Measurements from ENCODE around the gene USP13.
A peak's percentile ranks its signal among the peaks of the same experiment; 100 is the strongest.

Gene USP13

DNA sequence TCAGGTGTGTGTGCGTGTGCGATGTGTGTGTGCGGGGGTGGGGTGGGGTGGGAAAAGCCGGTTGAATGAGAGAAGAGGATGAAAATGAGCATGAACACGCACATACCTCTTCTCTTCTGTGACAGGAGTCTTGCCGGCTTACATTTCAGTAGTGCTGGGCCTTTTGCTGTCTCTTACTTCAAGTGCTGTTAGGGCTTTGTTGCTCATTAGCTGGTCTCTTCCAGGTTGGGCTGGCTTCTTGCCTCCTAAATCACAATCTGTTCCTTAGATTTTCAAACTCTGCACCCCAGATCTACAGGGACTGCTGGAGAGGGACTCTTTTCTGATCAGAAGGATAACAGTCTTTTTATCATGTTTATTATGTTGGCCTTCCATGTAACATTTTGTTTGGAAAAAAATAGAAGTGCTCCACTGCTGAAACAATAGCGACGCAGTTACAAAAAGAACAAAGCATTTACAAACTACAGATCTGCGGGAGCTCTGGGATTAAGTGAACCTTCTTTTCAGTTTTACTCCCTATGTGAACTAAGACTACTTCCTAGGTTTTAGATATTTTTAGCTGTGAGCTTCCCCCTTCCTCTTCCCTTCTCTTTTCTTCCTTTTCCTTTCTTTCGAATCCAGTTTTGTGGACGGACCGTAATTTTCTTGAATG lies 48.5 kb downstream of the USP13 start:
- no peak for DNase-seq

DNA sequence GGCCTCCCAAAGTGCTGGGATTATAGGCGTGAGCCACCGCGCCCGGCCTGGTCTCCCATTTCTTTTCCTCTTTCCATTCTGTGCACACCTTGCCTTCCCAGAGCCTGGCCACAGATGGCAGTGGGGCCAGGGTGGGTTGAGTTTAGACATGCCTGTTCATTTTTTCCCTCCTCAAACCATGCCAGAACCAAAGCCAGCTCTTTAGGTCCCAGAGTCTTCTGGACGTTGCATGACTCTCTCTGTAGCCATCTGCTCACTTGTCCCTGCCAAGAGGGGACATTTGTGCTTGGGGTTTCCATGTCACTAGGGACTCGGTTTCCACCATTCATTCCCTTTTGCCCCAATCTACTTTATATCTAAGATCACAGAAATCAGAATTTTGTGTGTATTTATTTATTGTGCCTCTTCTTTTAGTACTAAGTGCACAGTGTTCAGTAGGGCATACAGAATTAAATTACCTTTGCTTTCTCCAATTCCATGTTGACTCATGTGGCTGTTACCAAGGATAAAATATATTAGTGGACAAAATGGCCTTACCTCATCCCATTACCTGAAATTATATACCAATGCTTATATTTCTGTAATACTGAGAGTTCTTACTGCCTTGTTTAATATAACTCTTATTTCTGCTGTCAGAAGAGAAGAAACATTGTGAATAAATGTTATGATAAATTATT lies 49.6 kb downstream of the USP13 start:
- DNase-seq = no peak

DNA sequence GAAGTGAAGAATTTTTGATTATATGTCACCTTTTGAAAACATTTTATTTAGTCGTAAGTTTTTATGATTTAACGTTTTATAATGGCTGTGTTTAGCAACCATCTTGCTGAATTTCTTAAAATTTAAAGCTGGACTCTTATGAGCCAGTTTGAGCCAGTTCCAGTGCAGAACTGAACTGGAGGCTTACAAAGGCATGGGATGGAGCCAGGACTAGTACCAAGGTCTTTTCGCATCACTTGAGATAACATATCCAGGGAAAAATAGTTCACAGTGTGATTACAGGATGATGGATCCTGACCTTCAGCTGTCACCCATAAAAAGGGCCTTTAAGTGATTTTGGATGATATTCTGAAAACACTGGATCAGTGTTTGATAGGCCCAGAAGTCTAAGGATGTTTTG lies 51.0 kb downstream of the USP13 start:
- no peak for DNase-seq

DNA sequence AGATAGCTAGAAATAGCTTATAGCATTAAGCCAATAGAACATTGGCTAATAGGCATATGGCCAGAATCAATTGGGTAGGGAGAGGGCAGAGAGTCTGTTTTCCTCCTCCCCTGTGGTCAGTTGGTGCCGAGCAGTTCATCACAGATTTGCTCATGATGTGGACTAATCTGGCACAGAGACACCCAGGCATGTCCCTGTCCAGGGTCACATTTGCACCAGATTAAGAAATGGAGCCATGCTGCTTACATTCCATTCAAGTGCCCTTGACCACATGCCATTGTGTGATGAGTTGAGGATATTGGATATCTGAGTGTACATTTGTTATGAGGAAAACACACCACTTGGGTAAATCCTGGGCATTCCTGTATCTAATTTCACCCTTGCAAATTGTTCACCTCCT lies 53.4 kb downstream of the USP13 start:
- DNase-seq = no peak

DNA sequence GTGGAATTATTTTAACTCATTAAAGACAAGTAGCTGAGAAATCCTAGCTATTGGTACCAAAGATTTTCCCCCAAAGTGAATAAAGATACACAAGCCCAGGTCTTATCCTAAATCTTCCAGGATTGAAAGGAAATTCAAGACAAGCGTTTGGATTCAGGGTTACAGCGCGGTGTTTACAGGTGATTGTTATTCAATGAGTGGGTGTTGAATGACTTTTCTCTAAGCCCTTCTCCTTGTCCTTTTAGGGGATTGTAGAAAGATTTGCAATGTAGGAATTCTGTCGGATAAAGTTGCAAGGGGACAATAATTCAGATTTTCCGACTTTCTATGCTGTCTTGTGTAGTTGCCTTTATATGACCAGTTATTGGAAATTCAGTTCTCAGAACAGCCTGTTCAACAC lies 57.2 kb downstream of the USP13 start:
- no peak for DNase-seq

DNA sequence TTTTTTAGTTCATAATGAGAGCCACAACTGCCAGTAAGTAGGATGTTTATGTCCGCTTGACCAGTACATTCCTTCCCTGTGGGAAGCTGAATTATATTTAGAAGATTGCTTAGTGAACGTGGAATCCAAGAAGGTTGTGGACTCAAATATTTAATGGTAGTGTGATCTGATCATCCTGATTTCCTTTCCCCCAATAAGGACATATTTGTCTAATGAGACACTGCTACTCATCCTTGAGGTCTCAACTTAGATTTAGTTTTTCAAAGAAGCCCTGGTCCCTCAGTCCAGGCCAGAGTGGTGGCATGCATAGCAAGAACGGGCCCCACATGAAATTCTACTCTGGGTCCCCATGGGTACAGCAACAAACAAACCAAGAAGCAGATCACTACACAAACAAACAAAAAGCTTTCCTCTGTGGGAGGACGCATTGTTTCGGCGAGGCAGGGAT lies 60.8 kb downstream of the USP13 start:
- DNase-seq = no peak

DNA sequence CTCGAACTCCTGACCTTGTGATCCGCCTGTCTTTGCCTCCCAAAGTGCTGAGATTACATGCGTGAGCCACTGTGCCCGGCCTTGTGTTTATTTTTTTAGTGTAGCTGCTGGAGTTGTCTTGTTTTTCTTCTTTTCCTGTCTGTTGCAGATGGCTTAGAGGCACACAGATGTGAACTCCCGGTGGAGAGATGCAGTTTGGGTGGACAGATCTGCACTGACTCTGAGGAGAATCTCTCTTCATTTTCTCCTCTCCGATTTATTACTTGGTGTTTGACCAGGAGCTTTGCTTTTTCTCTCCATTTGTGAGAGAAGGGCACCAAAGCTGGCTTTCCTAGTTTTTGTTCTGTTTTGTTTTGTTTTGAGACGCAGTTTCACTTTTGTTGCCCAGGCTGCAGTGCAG lies 62.7 kb downstream of the USP13 start:
- DNase-seq = no peak

DNA sequence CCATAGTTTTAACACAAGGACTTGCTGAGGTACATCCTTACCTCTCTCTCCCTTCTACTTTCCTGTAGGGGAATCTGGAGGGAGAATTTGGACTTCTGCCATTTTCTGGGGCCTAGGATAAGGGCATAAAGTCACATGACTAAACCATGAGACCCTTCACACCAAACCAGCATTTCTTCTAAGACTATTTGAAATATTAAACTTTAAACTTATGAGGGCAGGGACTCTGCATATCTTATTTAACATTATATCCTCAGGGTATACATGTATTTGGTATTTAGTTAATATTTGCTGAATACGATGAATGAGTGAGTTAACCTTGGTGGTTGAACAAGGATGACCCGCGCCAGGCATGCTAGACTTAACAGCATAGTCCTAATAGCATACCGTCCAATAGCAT lies 63.4 kb downstream of the USP13 start:
- no peak for DNase-seq

DNA sequence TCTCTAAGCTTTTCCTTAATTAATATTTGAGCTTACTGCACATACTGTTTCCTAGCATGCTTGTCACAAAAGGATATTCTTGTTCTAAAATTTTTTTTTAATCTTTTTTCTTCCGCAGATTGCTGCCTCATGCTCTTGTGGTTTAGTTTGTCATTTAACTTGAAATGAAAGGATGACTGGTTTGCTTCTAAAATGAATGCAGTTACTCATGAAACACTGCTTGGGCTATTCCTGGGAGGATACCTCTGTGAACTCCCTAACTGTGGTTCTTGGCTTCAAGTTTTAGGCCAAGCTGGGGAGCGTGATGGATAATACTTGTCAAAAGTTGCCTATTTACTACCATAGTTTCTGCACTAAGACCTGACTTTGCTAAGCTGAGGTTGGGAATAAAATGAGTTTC lies 64.0 kb downstream of the USP13 start:
- peak; percentile 25 for DNase-seq

DNA sequence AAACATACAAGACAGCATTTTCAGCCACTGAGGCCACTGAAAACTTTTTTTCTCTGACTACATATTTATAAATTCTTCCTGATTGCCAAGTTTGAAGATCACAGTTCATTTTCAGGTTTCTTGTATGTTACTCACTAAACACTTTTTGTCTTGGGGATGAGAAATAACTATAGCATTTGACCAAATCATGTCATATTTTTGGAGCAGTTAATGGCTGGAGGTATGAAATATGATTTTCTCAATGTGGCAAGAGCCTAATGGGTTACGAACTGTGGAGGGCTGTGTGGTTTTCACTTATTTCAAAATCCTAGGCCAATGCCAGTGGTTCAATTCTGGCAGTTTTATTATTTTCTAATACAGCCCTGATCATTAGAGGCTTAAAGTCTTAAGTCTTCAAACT lies 64.4 kb downstream of the USP13 start:
- no peak for DNase-seq

DNA sequence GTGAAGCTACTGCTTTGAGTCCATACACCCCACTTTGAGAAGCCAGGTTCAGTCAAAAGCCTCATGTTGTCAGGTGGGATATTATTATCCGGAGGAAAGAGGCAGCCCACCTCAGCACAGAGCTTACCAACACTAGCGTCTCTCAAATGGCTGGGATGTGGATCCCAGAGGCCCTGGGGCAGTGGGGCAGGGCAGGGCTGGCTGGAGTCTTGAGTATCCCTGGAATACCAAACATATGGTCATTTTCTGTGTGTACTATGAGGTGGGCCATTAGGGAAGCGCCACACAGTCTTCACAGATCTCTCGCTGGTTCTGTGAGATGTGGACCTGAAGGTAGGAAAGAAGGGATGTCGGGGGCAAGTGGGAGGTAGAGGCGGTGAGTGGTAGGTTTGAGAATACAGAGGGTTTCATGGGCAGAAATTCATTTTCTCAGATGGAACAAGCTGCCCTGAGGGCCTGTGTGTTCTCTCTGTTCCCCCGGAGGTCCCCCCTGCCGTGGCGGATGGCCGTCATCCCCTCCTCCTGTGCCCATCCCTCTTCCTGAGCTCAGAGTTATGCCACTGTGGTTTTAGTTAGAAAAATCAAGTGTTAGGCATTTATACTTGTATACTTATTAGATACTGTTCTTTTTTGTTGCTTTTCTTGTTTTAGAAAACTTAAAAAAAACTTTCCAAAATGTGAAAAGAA lies 66.4 kb downstream of the USP13 start:
- DNase-seq = no peak

DNA sequence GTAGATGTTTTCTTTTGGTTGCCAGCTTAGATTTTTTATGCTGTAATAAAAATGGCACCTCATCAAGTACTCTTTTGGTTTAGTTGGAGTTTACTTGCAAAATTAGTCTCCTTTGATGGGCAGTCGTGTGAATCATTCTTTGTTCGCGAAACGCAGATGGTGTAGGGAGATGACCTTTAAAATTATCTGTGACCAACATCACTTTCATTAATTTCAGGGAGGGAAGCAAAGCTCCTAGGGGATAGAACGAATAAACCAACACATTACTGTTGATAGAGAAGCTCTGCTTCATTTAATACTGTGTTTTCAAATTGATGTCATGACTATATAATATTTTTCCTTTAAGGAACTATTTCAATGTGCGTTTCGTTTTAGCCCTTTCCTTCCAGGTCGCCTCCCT lies 67.4 kb downstream of the USP13 start:
- no peak for DNase-seq

DNA sequence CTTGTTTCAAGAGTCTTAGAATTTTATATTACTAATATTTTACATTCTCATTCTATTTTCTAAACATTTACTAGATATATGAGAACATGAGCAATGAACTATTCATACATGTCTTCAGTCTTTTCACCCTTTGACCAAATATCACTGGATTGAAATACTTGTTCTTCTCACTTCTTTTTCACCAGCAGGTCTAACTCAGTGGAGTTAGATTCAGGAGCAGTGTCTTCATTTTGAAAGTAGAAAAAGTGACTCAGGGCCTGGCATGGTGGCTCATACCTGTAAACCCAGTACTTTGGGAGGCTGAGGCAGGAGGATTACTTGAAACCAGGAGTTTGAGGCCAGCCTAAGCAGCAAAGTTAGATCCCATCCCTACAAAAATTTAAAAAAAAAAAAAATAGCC lies 70.8 kb downstream of the USP13 start:
- peak; percentile 24 for DNase-seq

DNA sequence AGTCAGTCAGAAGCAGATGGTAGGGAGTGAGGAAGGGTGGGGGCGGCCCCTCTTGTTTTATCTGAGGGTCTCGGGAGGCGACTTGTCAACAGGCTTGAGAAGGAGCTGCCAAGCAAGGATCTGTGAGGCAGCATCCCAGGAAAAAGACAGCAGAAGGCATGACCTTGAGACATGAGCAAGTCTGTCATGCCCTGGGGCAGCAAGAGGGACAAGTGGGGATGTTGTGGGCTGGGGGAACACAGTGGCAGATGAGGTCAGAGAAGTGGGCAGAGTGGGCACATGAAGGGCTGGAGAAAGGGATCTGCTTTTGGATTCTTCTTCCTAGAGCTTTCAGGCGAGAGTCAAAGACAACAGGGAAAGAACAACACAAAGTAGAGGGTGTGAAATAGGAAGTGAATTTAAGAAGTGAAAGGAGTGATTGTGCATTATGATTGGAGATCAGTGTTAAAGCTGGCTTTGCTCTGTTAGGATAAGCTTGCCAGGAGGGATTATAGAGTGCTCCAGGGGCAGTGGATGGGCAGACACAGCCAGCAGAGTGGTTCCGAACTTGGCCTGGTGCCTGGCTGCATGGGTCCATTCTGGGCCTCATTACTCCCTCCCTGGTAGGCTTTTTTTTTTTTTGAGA lies 73.3 kb downstream of the USP13 start:
- no peak for DNase-seq

DNA sequence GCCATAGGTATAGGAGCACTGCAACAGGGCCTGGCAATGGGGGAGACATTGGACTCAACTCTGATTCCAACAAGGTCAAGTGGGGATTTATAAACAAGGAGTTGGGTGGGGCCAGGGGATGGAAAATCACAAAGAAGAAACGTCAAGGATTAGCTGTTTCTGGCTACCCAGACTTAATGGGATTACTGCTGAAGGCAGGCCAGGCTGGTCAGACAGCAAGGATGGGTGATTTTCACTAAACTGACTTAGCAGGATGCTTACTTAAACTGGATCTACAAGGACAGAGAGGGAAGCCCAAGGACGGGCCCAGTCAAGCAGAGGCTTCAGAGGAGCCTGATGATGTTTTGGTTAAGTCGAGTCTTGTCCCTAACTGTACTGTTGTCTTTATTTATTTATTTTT lies 76.2 kb downstream of the USP13 start:
- DNase-seq = no peak

DNA sequence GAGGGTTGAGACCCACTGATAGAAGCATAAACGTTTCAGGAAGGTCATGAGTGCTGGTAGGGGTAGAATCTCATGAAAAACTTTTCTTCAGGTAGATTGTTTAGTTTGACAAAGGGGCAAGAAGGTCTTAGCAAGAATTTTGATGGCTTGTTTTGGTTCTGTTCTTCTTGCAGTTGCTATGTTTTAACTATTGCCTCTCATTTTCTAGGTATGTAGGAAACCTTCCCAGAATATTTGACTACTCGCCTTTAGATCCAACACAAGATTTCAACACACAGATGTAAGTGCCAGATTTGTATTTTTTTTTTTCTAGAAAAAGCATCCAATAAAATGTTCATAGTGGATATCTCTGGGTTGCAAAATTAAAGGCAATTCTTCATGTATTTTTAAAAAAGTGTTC lies 77.1 kb downstream of the USP13 start:
- DNase-seq = no peak

DNA sequence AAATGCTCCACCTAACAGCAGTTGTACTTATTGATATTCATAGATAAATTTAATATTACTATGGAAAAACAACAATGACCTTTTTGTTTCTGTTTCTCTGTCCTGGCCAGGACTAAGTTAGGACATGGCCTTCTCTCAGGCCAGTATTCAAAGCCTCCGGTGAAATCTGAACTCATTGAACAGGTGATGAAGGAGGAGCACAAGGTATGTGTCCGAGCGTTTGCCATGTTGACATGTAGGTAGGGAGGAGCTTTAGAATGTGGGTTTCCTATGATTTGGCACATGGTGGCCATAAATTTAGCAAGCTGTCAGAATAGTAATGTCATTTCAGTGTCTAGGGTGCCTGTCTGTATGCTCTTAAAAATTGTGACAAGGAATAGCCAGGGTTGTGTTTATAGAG lies 77.7 kb downstream of the USP13 start:
- no peak for DNase-seq

DNA sequence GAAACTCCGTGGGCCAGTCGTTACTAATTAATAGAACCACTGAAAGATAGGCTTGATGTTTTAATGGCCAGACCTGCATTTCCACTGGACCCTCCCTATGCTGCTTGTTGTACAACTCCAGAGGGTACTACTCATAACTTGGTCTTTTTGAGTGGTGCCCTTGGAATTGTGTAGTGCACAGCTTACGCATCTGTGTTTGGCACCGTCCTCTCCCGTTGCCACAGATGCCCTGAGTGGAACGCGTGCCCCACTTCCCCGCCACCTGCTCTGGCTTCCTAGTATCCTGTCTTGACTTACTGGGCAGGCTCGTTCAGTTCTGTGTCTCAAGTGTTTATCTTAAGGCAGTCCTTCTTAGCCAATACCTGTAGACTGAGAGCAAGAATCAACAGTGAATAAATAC lies 78.7 kb downstream of the USP13 start:
- no peak for DNase-seq

DNA sequence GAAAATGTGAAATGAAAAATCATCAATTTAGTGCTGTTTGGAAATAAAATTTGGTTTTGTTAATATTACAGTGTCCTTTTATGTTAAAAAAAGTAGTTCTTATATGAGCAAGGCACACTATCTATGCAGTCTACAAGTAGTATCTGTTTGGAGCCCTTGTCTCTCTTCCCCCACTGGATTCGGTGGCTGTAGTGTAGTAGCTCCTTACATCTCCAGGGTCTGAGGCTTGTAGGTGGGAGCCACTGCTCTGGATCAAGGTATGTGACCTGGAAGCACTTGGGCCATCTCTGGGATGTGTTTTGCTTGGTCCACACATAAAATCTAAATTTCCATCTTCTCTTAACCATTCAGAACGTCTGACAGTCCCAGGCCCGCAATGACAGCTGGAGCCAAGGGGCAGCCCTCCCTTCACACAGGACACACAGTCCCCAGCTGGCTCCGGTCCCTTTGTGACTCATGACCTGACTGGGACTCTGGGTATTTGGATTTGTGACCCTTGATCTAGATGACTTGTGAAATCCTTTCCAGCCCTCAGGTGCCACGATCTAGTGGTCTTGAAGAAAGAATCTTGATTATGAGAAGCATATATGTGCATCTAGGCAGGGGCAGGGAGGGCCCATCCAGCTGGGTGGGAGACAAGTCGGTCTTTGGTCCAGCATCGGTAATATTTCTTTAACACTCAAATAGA lies 80.0 kb downstream of the USP13 start:
- DNase-seq = no peak

DNA sequence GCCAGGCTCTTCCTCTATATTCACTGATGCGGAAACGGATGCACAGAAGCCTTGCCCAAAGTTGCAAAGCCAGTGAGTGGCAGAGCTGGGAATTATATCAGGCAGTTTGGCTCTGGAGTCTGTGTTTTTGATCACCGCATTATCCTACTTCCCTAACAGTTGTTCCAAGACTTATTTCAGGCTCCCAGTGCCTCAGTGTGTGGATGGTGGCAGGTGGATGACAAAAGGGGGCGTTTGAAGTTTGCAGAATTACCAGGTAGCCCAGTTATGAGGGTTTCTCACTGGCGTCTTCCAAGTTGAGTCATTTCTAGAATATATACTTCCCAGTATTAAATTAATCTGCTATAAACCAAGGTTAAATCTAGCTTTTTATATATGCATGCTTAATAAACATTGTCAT lies 81.0 kb downstream of the USP13 start:
- no peak for DNase-seq

DNA sequence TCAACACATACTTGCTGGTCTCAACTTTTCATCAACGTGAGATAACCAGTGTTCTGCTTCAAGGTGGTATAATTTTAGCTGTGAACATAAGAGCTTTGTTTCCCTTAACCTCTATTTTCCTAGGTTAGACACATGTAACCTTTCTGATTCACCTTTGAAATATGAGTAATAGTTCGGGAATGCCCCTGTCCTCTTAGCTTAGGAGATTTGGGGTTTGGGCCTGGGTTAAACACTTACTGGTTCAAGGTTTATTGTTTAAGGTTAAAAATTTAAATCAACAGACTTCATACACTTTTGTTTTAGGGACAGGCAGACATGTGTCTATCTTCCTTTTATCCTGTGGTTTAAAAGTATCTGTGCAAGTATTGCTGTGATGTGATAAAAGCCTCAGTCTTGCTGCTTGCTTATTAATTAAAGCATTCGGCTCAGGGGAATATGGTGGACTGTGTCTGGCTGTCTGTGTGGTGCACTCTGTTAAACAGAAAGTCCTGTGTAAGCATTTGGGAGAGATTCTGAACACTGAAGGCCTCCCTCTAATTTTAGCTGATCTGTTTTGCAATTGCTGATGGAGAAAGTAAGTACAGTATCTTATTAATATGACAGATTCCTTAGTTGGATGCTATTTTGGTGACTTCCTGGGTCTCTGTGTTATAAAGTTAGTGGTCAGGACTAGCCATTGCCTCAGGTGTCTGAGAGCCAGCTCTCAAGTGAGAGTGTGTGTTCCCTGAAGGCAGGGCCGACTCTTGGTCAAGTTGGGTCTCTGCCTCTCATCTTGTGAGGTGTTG lies 81.8 kb downstream of the USP13 start:
- DNase-seq = no peak

DNA sequence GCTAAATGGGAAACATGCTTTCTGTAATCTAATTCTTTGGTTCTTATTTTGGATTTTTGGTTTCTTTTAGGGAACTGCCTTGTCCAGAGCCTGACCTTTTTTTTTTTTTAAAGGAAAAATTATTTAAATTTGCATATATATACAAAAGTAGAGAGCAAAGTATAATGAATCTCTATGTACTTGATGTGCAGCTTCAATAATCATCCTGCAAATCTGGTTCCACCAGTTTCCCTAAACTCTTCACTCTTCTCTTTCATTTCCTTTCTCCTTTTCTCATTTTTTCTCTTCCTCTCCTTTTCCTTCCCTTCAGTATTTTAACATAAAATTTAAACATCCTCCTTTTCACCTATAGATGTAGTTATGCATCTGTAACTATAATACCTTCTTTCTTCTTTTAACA lies 82.5 kb downstream of the USP13 start:
- no peak for DNase-seq

DNA sequence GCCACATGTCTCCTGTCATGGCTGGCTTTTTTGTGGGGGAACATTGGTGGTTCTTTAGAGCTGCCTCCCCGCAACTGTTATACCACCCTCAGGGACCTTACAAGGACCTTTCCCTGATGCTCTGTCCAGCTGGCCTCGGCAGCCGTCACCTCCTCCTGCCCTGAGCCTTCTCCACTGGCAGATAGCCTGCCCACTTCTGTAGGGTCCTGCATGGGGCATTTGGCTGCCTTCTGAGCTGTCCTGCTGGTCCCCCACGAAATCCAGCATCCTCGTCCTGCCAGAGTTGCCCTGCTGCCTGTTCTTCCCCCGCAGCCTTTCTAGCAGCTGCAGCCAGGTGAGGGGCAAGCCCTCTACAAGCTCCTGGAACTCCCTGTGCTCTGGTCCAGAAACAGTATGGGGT lies 86.2 kb downstream of the USP13 start:
- no peak for DNase-seq
